Dendritic cell treated with granulocyte-macrophage colony-stimulating factor and Interleukin-4, amounts not matched to agents 40 ng/mL and 50 ng/mL, for 4 days (primary cell): Measurements from ENCODE around the gene ABCC1.

Source experiments
- H3K27ac Mint-ChIP-seq: one replicate; pipeline ENCODE4 v1.8.0; 2022; ENCODE audit warnings: mild to moderate bottlenecking, mixed read lengths
- H3K27me3 Mint-ChIP-seq: one replicate; pipeline ENCODE4 v1.8.0; 2022; ENCODE audit warnings: mild to moderate bottlenecking, mixed read lengths
- H3K36me3 Mint-ChIP-seq: one replicate; pipeline ENCODE4 v1.8.0; 2022; ENCODE audit warnings: low read depth, mixed read lengths
- H3K4me1 Mint-ChIP-seq: one replicate; pipeline ENCODE4 v1.8.0; 2022; ENCODE audit warnings: low read depth, mixed read lengths
- H3K4me3 Mint-ChIP-seq: one replicate; pipeline ENCODE4 v1.8.0; 2022; ENCODE audit warnings: mild to moderate bottlenecking, moderate library complexity, mixed read lengths
- H3K9me3 Mint-ChIP-seq: one replicate; pipeline ENCODE4 v1.8.0; 2022; ENCODE audit warnings: mixed read lengths
- intact Hi-C: fragments of 100-400 bp; cut with micrococcal nuclease; formaldehyde crosslinking; loops from one replicate; pipeline ENCODE4 v1.15.0; 2022

Gene ABCC1

DNA sequence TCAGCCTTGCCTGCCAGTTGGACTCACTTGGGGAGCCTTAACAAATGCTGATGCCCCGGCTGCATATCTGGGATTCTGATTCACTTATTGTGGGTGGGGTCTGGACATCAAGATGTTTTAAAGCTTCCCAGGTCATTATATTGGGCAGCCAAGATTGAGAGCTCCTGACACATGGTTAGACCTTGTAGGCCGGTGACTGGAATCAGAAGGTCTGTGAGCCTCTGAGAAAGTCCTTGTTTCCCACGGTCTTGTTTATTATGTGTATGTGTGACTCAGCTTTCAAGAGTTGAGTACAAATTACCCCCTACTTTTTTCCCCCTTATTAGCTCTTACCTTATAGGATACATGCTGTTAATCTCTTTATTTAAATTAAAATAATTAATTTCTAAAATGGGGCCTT, 103.5 kb downstream of the ABCC1 start:
- Mint-ChIP-seq H3K36me3 (peaks cover 100% of the 10 kb centered on the region), H3K27ac (no peak overlapping the region)

GRCh38 chr16:16057102-16057501, 107.7 kb downstream of the ABCC1 start:
- no peak overlapping the region for H3K4me3 Mint-ChIP-seq
- no peaks in the 10 kb centered on the region for H3K27me3 Mint-ChIP-seq
- peaks cover 99% of the 10 kb centered on the region for H3K36me3 Mint-ChIP-seq
- H3K9me3 Mint-ChIP-seq: no peaks in the 10 kb centered on the region
- peaks cover 16% of the 10 kb centered on the region for H3K4me1 Mint-ChIP-seq
- intact Hi-C loops: no loop called here
- H3K27ac Mint-ChIP-seq: no peak overlapping the region

More for the DNA sequence above, 103.5 kb downstream of the ABCC1 start:
- H3K4me3 Mint-ChIP-seq: no peak overlapping the region
- no peaks in the 10 kb centered on the region for H3K4me1 Mint-ChIP-seq
- intact Hi-C loops: no loop called here
- H3K27me3 Mint-ChIP-seq: no peaks in the 10 kb centered on the region
- H3K9me3 Mint-ChIP-seq: no peaks in the 10 kb centered on the region

- Mint-ChIP-seq H3K4me3 (no peak overlapping the region), H3K27ac (no peak overlapping the region), H3K4me1 (peaks cover 16% of the 10 kb centered on the region), H3K36me3 (peaks cover 99% of the 10 kb centered on the region), H3K27me3 (no peaks in the 10 kb centered on the region), H3K9me3 (no peaks in the 10 kb centered on the region)
- intact Hi-C loops: no loop called here
Observed at GRCh38 chr16:16059160-16059559, 109.7 kb downstream of the ABCC1 start.

- no peak overlapping the region for H3K4me3 Mint-ChIP-seq
- H3K27ac Mint-ChIP-seq: no peak overlapping the region
- H3K27me3 Mint-ChIP-seq: no peaks in the 10 kb centered on the region
- no peaks in the 10 kb centered on the region for H3K9me3 Mint-ChIP-seq
- intact Hi-C loops: loop anchor here (10.0 kb wide), 1 partner anchor 65 kb away; no protein-coding TSS in a partner anchor
- peaks cover 99% of the 10 kb centered on the region for H3K36me3 Mint-ChIP-seq
- H3K4me1 Mint-ChIP-seq: peaks cover 16% of the 10 kb centered on the region
Observed at GRCh38 chr16:16059895-16060590, 110.6 kb downstream of the ABCC1 start.

DNA sequence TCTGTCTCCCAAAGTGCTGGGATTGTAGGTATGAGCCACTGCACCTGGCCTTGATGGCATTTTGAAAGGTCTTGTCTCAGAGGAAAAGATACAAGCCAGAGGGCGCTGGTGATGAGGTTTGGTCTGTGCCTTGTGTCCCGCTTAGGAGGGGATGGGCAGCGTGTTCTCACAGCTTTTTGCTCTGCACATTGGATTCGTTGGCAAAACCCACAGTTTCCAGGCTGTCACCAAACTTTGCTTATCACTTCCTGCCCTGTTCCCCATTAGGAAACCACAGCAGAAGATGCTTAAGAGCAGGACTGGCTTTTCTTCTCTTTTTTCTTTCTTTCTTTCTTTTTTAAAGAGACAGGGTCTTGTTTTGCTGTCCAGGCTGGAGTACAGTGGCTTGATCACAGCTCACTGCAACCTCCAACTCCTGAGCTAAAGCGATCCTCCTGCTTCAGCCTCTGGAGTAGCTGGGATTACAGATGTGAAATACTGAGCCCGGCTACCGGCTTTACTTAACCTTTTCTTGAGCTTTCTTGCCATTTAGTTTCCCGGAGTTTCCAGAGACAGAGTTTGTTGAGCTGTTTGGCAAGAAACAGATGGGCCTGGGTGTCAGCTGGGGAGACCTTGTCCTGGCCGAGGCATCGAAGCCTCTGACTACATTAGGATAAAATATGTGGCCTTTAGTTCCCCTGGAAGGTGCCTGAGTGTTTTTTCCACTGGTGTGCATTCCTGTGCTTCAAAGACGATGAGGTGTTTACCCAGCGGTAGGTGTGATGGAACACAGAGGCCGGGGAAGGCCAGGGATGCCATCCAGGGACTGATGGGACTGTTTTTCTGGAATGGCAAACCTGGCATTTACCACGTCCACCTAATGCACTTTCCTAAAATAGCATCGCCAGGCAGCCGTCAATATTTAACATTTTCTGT, 112.9 kb downstream of the ABCC1 start:
- no peaks in the 10 kb centered on the region for H3K9me3 Mint-ChIP-seq
- peaks cover 98% of the 10 kb centered on the region for H3K36me3 Mint-ChIP-seq
- intact Hi-C loops: loop anchor here (10.0 kb wide), 1 partner anchor 63 kb away; no protein-coding TSS in a partner anchor
- no peak overlapping the region for H3K4me3 Mint-ChIP-seq
- H3K27ac Mint-ChIP-seq: no peak overlapping the region
- peaks cover 16% of the 10 kb centered on the region for H3K4me1 Mint-ChIP-seq
- no peaks in the 10 kb centered on the region for H3K27me3 Mint-ChIP-seq

GRCh38 chr16:16063683-16064082, 114.3 kb downstream of the ABCC1 start:
- H3K4me1 Mint-ChIP-seq: peaks cover 22% of the 10 kb centered on the region
- no peaks in the 10 kb centered on the region for H3K9me3 Mint-ChIP-seq
- intact Hi-C loops: loop anchor here (10.0 kb wide), 1 partner anchor 61 kb away; no protein-coding TSS in a partner anchor
- H3K36me3 Mint-ChIP-seq: peaks cover 99% of the 10 kb centered on the region
- H3K27ac Mint-ChIP-seq: no peak overlapping the region
- no peaks in the 10 kb centered on the region for H3K27me3 Mint-ChIP-seq
- H3K4me3 Mint-ChIP-seq: no peak overlapping the region

GRCh38 chr16:16064874-16065384, 115.5 kb downstream of the ABCC1 start:
- Mint-ChIP-seq H3K4me3 (no peak overlapping the region), H3K27ac (no peak overlapping the region), H3K36me3 (peaks cover 99% of the 10 kb centered on the region), H3K4me1 (peaks cover 22% of the 10 kb centered on the region), H3K9me3 (no peaks in the 10 kb centered on the region), H3K27me3 (no peaks in the 10 kb centered on the region)
- intact Hi-C loops: loop anchor here (10.0 kb wide), 1 partner anchor 60 kb away; no protein-coding TSS in a partner anchor

DNA sequence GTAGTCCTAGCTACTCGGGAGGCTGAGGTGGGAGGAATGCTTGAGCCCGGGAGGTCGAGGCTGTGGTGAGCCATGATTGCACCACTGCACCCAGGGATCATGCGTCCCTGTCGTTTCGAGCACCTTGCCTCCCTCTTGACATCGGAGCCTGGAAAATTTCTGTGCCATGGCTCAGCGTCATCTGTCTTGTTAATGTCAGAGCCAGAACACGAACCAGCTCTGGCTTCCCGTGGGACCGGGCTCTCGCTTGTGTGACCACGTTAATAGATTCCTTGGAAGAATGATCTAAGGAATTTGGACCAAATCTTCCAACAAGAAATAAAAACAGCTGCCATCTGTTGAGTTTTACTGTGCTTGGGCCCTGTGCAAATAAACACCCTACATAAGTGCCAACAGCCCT, 117.7 kb downstream of the ABCC1 start:
- Mint-ChIP-seq H3K9me3 (no peaks in the 10 kb centered on the region), H3K27ac (no peak overlapping the region), H3K36me3 (peaks cover 99% of the 10 kb centered on the region), H3K4me1 (peaks cover 7% of the 10 kb centered on the region), H3K4me3 (no peak overlapping the region), H3K27me3 (no peaks in the 10 kb centered on the region)
- intact Hi-C loops: loop anchor here (10.0 kb wide), 1 partner anchor 58 kb away; no protein-coding TSS in a partner anchor

GRCh38 chr16:16071631-16072244, 122.3 kb downstream of the ABCC1 start:
- no peaks in the 10 kb centered on the region for H3K27me3 Mint-ChIP-seq
- peaks cover 42% of the 10 kb centered on the region for H3K4me1 Mint-ChIP-seq
- intact Hi-C loops: no loop called here
- H3K36me3 Mint-ChIP-seq: peaks cover 99% of the 10 kb centered on the region
- no peak overlapping the region for H3K27ac Mint-ChIP-seq
- no peak overlapping the region for H3K4me3 Mint-ChIP-seq
- H3K9me3 Mint-ChIP-seq: no peaks in the 10 kb centered on the region

GRCh38 chr16:16073001-16073545, 123.7 kb downstream of the ABCC1 start:
- Mint-ChIP-seq H3K4me3 (no peak overlapping the region), H3K27ac (no peak overlapping the region), H3K36me3 (peaks cover 99% of the 10 kb centered on the region), H3K4me1 (peaks cover 44% of the 10 kb centered on the region), H3K27me3 (no peaks in the 10 kb centered on the region), H3K9me3 (no peaks in the 10 kb centered on the region)
- intact Hi-C loops: no loop called here

- Mint-ChIP-seq H3K4me1 (peaks cover 37% of the 10 kb centered on the region), H3K27me3 (no peaks in the 10 kb centered on the region), H3K4me3 (no peak overlapping the region), H3K27ac (peak overlapping the region; percentile 86), H3K36me3 (peaks cover 99% of the 10 kb centered on the region), H3K9me3 (no peaks in the 10 kb centered on the region)
- intact Hi-C loops: no loop called here
Observed at GRCh38 chr16:16073891-16074881, 124.8 kb downstream of the ABCC1 start.

DNA sequence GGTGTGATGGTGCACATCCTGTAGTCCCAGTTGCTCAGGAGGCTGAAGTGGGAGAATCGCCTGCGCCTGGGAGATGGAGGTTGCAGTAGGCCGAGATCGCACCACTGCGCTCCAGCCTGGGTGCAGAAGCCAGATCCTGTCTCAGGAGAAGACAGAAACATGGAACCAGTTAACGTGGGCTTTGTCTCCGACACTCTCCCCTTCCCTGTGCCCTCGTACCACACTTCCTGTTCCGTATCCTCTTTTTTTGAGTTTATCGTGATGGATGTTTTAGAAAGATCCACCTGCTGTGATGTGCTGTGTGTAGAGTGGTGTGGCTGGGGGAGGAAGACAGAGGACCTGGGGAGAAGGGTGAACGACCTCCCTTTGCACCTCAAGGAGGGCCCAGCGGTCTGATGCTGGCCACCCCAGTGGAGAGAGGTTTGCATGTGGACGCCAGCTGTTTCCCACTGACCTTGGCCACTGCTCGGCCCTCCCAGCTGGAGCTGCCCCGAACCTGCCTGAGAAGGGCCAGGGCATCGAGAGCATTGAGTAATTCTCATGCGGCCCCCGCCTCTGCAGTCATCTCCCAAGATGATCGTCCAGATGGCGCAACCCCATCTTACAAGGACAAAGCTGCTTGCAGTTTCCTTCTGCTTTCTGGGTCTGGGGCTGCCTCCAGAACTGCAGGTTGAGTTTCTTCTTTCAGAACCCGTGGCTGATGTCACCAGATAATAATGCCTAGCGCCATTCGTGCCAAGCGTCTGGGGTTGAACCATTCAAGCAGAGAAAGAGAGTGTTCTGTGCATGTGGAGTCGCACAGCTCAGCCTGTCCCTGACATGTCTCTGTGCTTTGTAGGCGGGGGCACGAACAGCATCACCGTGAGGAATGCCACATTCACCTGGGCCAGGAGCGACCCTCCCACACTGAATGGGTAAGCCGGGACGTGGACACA, 126.3 kb downstream of the ABCC1 start:
- H3K4me3 Mint-ChIP-seq: peak overlapping the region; percentile 13
- H3K27ac Mint-ChIP-seq: peak overlapping the region; percentile 86
- H3K27me3 Mint-ChIP-seq: no peaks in the 10 kb centered on the region
- intact Hi-C loops: no loop called here
- H3K36me3 Mint-ChIP-seq: peaks cover 99% of the 10 kb centered on the region
- H3K4me1 Mint-ChIP-seq: peaks cover 37% of the 10 kb centered on the region
- no peaks in the 10 kb centered on the region for H3K9me3 Mint-ChIP-seq
